ENCODE data around the gene THAP9.
"Not testable (repeated sequence)": the region's sequence is repeated elsewhere in the genome, so short reads cannot be mapped to it uniquely, and the experiment has no call there.

THAP9 gene

DNA sequence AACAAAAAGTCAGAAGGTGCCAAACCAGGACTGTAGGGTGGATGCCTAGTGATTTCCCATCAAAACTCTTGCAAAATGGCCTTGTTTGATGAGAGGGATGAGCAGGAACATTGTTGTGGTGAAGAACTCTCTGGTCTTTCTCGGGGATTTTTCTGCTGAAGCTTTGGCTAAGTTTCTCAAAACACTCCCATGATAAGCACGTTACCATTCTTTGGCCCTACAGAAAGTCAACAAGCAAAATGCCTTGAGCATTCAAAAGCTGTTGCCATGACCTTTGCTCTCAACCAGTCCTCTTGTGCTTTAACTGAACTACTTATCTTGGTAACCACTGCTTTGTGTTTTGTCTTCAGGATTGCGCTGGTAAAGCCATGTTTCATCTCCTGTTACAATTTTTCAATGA is 6.6 kb upstream of the THAP9 start:
- DNase-seq, result no peak

DNA sequence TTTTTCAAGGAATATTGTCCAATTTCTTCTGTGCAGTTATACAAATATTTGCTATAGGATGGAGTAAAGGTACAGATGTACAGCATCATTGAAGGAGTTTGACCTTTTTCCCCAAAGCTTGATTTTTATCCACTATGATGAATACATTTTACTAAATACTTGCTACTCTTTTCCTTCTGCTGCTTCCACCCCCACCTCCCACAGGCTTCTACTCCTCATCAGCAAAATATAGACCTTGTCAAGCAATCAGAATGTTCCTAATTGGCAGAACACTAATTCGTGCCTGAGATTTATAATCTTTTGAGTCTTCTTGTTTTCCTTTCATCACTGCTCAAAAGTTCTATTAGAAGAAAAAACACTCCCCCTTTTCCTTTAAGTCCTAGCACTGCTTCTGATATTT is 3.8 kb upstream of the THAP9 start:
- no peak for DNase-seq

- peak; percentile 87 for DNase-seq
Measured at GRCh38 chr4:82898322-82899243, 2.0 kb upstream of the THAP9 start.

- DNase-seq, result no peak
Measured at GRCh38 chr4:82899374-82900065, 1.0 kb upstream of the THAP9 start.

DNA sequence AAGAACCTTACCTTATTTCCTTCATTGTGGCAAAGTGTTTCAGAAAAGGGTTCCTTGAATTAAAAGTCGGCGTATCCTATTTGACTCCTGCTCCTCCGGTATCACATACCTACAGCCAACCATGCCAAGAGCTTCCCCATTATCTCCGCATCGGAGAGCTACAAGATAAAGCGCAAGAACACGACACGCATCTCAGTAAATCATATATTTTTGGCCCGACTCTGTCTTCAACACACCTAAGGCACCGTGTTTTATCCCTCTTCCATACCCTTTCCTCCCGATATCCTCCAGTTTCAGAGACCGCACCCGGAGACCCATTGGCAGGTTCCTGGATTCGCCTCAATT is 497 bp upstream of the THAP9 start:
- no peak for DNase-seq

DNA sequence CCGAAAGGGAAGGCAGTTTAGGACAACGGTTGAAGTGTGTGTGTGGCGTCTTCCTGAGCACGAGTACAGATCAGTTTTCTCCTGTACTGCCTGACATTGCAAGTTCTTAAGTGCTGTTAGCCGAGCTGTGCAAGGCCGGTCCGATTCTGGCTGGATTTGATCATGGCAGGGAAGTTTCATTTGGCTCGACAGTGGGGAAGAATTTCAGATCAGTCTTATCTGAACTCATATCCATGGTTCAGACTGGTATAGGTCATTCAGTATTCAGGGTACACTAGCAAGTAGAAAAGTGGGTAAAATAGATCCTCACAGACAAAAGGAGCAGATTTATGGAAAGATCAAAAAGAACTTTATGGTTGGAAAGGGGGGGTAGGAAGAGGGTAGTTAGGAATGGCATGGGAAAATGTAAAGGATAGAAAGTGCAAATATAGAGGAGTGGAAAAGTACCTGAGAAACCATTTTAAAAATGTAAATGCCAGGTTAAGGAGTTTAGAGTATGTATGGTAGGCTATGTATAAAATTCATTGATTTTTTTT is 716 bp downstream of the THAP9 start:
- no peak for DNase-seq

GRCh38 chr4:82903737-82904136 is 3.2 kb downstream of the THAP9 start:
- no peak for DNase-seq

- DNase-seq, result peak; percentile 44
Measured at GRCh38 chr4:82905205-82905604, 4.7 kb downstream of the THAP9 start.

- DNase-seq, result no peak
Measured at GRCh38 chr4:82906469-82906868, 5.9 kb downstream of the THAP9 start.

DNA sequence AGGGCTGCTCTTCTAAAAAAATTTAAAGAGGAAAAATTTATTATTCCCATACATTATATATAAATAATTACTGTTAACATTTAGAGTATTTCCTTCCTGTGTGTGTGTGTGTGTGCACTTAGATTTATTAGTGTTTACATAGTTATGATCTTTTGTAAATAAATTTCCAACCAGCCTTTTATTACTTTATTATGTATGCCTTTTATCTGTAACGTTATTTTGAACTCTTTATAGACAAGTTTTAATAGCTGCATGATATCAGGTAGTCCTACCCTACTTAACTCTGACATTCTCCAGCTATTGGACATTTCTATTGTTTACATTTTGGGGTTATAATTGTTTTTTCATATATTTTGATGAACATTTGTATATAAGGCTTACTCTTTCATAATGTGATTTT is 8.8 kb downstream of the THAP9 start:
- no peak for DNase-seq

DNA sequence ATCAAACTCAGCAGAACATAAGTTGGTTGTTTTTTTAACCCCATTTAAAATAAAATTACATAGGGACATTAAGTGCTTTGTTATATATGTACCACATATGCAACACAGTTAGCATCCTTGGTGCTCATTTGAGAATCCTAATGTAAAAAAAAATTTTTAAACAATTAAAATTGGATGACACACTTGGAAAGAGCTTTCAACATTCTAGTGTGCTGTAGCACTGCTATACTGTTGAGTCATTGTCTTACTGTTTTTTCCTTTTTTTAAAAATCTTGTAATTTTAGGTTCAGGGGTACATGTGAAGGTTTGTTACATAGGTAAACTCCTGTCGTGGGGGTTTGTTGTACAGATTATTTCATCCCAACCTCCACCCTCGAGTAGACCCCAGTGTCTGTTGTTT is 12.8 kb downstream of the THAP9 start:
- no peak for DNase-seq

- not testable (repeated sequence) for DNase-seq
Measured at GRCh38 chr4:82913968-82914367, 13.4 kb downstream of the THAP9 start.

DNA sequence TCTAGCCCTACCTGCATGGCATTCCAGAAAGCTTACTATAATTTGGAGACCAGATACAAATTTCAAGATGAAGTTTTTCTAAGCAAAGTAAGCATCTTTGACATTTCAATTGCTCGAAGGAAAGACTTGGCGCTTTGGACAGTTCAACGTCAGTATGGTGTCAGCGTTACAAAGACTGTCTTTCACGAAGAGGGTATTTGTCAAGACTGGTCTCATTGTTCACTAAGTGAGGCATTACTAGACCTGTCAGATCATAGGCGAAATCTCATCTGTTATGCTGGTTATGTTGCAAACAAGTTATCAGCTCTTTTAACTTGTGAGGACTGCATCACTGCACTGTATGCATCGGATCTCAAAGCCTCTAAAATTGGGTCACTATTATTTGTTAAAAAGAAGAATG is 17.6 kb downstream of the THAP9 start:
- DNase-seq, result no peak

DNA sequence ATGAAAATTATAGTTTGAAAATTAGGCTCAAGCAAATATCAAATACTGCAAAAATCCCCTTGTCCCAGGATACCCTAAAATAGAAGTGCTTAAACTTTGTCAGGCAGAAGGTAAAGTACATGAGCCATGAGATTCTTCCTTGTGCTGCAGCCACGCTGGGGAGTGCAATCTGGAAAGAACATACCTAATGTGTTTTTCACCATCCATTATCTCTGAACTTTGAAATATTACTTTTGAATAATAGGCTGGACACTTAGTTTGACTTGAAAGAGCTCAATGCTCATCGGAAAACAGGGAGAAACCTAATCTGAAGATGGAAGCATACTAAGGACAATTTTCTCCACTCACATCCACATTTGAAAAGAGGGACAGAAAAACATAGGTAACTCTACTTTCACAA is 18.9 kb downstream of the THAP9 start:
- no peak for DNase-seq

DNA sequence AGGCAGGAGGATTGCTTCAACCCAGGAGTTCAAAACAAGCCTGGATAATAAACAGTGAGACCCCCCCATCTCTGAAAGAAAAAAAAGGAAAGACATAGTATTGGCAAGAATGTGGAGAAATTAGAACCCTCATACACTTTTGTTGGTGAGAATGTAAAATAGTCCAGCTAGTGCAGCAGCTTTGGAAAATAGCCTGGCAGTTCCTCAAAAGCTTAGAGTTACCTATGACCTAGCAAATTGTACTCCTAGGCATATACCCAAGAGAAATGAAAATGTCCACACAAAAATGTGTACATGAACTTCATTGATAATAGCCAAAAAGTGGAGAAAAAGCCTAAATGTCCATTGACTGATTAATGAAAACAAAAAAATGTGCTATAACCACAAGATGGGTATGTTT is 21.3 kb downstream of the THAP9 start:
- DNase-seq, result no peak

- DNase-seq, result no peak
Measured at GRCh38 chr4:82930848-82931755, 30.6 kb downstream of the THAP9 start.

GRCh38 chr4:82934441-82934840 is 33.9 kb downstream of the THAP9 start:
- no peak for DNase-seq

DNA sequence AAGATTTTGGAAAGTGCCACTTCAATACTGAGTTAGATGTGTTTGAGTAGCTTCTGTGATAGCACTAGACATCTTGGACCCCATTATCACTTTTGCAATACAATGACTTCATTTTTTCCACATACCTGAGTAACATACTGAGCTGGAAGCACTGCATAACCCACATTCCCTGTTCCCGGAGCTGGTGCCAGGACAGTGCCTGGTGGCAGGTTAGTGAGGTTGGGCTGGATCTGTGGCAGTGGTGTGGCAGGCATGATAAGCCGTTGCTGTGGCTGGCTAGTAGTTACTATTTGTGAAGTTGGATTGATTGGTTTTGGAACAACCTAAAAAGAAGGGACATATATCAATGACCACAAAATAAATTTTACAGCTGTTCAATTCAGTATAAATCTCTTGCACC is 38.9 kb downstream of the THAP9 start:
- DNase-seq, result no peak

DNA sequence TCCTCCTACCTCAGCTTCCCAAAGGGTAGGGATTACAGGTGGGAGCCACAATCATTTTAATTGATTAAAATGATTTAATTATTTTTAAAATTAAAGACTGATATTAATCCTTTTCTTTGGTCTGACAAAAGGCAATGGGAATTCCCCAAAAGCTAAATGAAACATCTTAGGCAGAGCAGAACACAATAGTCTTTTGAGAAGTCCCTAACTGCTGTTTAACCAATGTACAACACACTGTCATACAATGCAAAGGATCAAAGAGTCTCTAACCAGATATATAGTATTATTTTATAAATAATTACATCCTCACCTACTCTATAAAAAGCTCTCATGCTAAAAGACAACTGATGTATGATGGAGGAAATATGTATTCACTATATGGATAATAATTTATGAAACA is 47.0 kb downstream of the THAP9 start:
- DNase-seq, result no peak

DNA sequence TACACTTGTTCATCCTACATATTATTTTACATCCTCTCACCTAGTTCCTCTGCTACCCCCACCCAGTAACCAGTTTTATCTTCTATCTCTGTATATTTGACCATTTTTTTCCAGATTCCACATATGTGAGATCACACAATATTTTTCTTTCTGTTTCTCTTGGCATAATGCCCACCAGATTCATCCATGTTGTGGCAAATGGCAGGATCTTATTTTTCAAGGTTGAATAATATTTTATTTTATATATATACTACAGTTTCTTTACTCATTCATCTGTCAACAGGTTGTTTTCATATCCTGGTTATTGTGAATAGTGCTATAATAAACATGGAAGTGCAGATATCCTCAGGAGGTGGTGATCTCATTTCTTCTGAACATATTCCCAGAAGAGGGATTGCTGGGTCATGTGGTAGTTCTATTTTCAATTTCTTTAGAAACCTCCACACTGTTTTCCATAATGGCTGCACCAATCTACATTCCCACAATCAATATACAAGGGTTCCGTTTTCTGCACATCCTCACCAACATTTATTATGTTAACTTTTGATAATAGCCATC is 48.2 kb downstream of the THAP9 start:
- peak; percentile 21 for DNase-seq

GRCh38 chr4:82951196-82951595 is 50.7 kb downstream of the THAP9 start:
- DNase-seq, result no peak

DNA sequence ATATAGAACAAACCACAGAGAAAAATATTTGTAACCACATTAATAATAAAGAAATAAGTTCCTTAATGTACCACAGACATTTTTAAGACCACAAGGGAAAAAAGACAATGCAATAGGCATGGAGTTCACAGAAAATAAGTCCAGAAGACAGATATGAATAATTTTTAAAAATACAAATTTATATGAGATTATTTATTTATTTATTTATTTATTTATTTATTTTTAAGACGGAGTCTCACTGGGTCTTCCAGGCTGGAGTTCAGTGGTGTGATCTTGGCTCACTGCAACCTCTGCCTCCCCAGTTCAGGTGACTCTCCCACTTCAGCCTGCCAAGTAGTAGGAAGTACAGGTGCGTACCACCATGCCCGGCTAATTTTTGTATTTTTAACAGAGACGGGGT is 53.7 kb downstream of the THAP9 start:
- peak; percentile 7 for DNase-seq

GRCh38 chr4:82957045-82957444 is 56.5 kb downstream of the THAP9 start:
- no peak for DNase-seq
